Esophagus squamous epithelium (tissue), 4 donors: ENCODE measurements around the gene SRRM4.

Experiments
- POLR2A ChIP-seq, 4 donors: fragments of 450-650 bp; IDR thresholded peaks; one replicate each; pipeline ENCODE4 v1.6.1; 2017; ENCODE audit warnings: antibody characterized with exemption in 4 of 4, mild to moderate bottlenecking in 4 of 4, moderate library complexity in 3 of 4
- TF ChIP-seq, protein P1 (sequence below), 6 experiments: fragments of 450-650 bp in 4 of 6; fragments of 200-600 bp in 2 of 6; sonication (generic) in 2 of 6; IDR thresholded peaks; one replicate each; pipeline ENCODE4 v1.5.1; 2016 to 2019; ENCODE audit warnings: antibody characterized with exemption in 6 of 6, mild to moderate bottlenecking in 4 of 6, moderate library complexity in 4 of 6

DNA sequence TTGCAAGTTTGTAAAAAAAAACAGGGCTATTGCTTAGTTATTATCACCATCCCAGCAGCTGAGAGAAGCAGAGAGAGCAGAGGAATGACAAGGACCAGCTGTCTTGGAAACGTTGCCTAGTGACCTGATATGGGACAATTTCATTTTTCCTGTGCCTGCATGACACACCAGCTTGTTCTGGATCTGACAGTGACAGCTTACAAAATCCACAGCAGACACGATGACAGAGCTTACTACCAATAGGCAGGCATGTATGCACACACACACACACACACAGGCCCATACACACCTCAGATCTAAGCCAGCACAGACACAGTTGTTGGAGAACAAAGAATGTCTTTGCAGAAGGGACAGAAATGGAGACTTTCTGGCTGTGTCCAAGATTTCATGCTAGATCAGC, 222.8 kb downstream of the SRRM4 start:
- TF ChIP-seq, protein P1, sequence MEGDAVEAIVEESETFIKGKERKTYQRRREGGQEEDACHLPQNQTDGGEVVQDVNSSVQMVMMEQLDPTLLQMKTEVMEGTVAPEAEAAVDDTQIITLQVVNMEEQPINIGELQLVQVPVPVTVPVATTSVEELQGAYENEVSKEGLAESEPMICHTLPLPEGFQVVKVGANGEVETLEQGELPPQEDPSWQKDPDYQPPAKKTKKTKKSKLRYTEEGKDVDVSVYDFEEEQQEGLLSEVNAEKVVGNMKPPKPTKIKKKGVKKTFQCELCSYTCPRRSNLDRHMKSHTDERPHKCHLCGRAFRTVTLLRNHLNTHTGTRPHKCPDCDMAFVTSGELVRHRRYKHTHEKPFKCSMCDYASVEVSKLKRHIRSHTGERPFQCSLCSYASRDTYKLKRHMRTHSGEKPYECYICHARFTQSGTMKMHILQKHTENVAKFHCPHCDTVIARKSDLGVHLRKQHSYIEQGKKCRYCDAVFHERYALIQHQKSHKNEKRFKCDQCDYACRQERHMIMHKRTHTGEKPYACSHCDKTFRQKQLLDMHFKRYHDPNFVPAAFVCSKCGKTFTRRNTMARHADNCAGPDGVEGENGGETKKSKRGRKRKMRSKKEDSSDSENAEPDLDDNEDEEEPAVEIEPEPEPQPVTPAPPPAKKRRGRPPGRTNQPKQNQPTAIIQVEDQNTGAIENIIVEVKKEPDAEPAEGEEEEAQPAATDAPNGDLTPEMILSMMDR (IDR thresholded peaks at IDR 0.05) = no peak
- no peak for TF ChIP-seq POLR2A (IDR thresholded peaks at IDR 0.05)
